HepG2 (cell line): ENCODE data around the gene EEFSEC. TPM values are rescaled to one million over a fixed set of nuclear protein-coding genes. Genes with fewer than 3 reads are reported as not detected.
A peak's percentile ranks its signal among the peaks of the same experiment; 100 is the strongest.

Experiments used
- ATAC-seq: fragments of 200-7000 bp; cut with Tn5 transposase; 3 replicates; pipeline ENCODE4 v1.9.1; 2020; ENCODE audit warnings: mild to moderate bottlenecking, moderate library complexity
- BruUV-seq: library from RNA; stranded (reverse); fragments of 400-500 nt; replicated peaks from 2 replicates; lab custom pipeline; 2021; lab: Mats Ljungman, UMichigan
- CTCF ChIA-PET: fragments of 300-600 bp; formaldehyde crosslinking; extraction: SDS; loops from one replicate; lab custom pipeline; 2021; ENCODE audit warnings: low total read pairs, inconsistent platforms, low intra/inter-chr PET ratio; lab: Yijun Ruan, JAX
- POLR2A ChIA-PET: fragments of 350-600 bp; sonication (Branson Sonifier 250); formaldehyde crosslinking; loops from one replicate; lab custom pipeline; 2020; ENCODE audit warnings: antibody characterized with exemption, inconsistent platforms; lab: Yijun Ruan, JAX
- DNase-seq: peaks from one replicate; pipeline ENCODE4 v3.0.0-alpha.2; 2015; ENCODE audit warnings: low spot score
- FAIRE-seq: peaks from 3 replicates; lab custom pipeline; 2011; peaks lifted over from hg19 to GRCh38; lab: Jason Lieb, UNC
- H2AFZ ChIP-seq: one replicate; pipeline ENCODE4 v1.6.1; 2011; ENCODE audit warnings: low read length, inconsistent platforms
- H3K27ac ChIP-seq: fragments of 300-600 bp; 3 replicates; pipeline ENCODE4 v1.8.0; 2011; ENCODE audit warnings: mixed run types, mild to moderate bottlenecking, mixed read lengths, low read length, inconsistent platforms; ENCODE audit not compliant: insufficient read depth; ENCODE audit errors: extremely low read length
- H3K27me3 ChIP-seq, 2 experiments: fragments of 200-600 bp in 1 of 2; 2 replicates in 1 of 2; 3 replicates in 1 of 2; pipeline versions ENCODE4 v1.6.0 to v1.8.0; 2011; ENCODE audit warnings: low read length in 2 of 2, mild to moderate bottlenecking in 2 of 2, moderate library complexity in 2 of 2, inconsistent platforms in 1 of 2; ENCODE audit not compliant: insufficient read depth in 2 of 2, control insufficient read depth in 1 of 2
- H3K36me3 ChIP-seq, 2 experiments: fragments of 200-600 bp in 1 of 2; replicated peaks in 1 of 2; 2 replicates in 1 of 2; 3 replicates in 1 of 2; pipeline versions ENCODE4 v1.5.1 to v1.8.0; 2011; ENCODE audit warnings: low read length in 2 of 2, inconsistent platforms in 1 of 2; ENCODE audit not compliant: insufficient read depth in 2 of 2, control insufficient read depth in 1 of 2
- H3K4me1 ChIP-seq: 2 replicates; pipeline ENCODE4 v1.5.1; 2012; ENCODE audit warnings: low read length, inconsistent platforms; ENCODE audit not compliant: insufficient read depth
- H3K4me2 ChIP-seq: 2 replicates; pipeline ENCODE4 v1.6.0; 2011; ENCODE audit warnings: low read depth, low read length, inconsistent platforms
- H3K4me3 ChIP-seq, 3 experiments: fragments of 200-600 bp in 1 of 3; sonication (generic), shearing (Covaris generic) in 1 of 3; replicated peaks in 1 of 3; 2 replicates each; pipeline ENCODE4 v1.5.1; 2011 to 2016; ENCODE audit warnings: low read length in 3 of 3, inconsistent platforms in 2 of 3, low read depth in 2 of 3, mild to moderate bottlenecking in 2 of 3, control low read depth in 1 of 3, mixed read lengths in 1 of 3; ENCODE audit not compliant: insufficient read depth in 1 of 3
- H3K79me2 ChIP-seq: one replicate; pipeline ENCODE4 v1.6.1; 2011; ENCODE audit warnings: low read length, inconsistent platforms; ENCODE audit not compliant: insufficient read depth
- H3K9ac ChIP-seq: 2 replicates; pipeline ENCODE4 v1.6.0; 2011; ENCODE audit warnings: mild to moderate bottlenecking, low read depth, low read length, inconsistent platforms; ENCODE audit not compliant: insufficient read depth
- H3K9me3 ChIP-seq: 2 replicates; pipeline ENCODE4 v1.5.1; 2012; ENCODE audit warnings: mild to moderate bottlenecking, low read length
- H4K20me1 ChIP-seq: 2 replicates; pipeline ENCODE4 v1.6.0; 2011; ENCODE audit warnings: inconsistent platforms, mild to moderate bottlenecking, low read length, moderate library complexity; ENCODE audit not compliant: insufficient read depth
- HIC2 ChIP-seq: sonication (generic); formaldehyde crosslinking; IDR thresholded peaks from 2 replicates; pipeline ENCODE4 v1.9.0; 2022; ENCODE audit warnings: low read depth, missing genetic modification reagents
- POGZ ChIP-seq: sonication (generic); formaldehyde crosslinking; IDR thresholded peaks from 2 replicates; pipeline ENCODE4 v1.4.0; 2020; ENCODE audit warnings: mild to moderate bottlenecking, missing genetic modification reagents
- ZNF75D ChIP-seq: sonication (generic); formaldehyde crosslinking; IDR thresholded peaks from 2 replicates; pipeline ENCODE4 v1.8.1; 2023; ENCODE audit warnings: missing genetic modification reagents, mild to moderate bottlenecking, borderline replicate concordance
- ZNF792 ChIP-seq: IDR thresholded peaks from 2 replicates; pipeline ENCODE4 v1.6.1; 2016
- ZNF841 ChIP-seq: sonication (generic); formaldehyde crosslinking; IDR thresholded peaks from 2 replicates; pipeline ENCODE4 v1.8.1; 2023; ENCODE audit warnings: missing genetic modification reagents, borderline replicate concordance
- WGBS: methylation state at CpG from one replicate; pipeline ENCODE4 v1.1.6; 2017; ENCODE audit warnings: low lambda C conversion rate; 5-methylcytosine and 5-hydroxymethylcytosine counted together
- in situ Hi-C: cut with HindIII; loops from 2 replicates; pipeline ENCODE4 v1.10.0; 2017; ENCODE audit warnings: low pct_unique_long_range_greater_than_20kb; ENCODE audit not compliant: extremely low pct_ligation_motif_present
- intact Hi-C: fragments of 100-400 bp; cut with micrococcal nuclease; formaldehyde crosslinking; loops from one replicate; pipeline ENCODE4 v1.10.0; 2022; ENCODE audit not compliant: unreplicated experiment
- polyA plus RNA-seq, 8 experiments: library from polyadenylated mRNA; depleted of rRNA in 3 of 8; stranded (reverse) in 7 of 8; unstranded in 1 of 8; fragments of >200 nt; fragmentation: Illumina TruSeq in 4 of 8; extraction: Trizol in 4 of 8; gene quantifications; 2 replicates each; pipeline versions ENCODE4 v1.2.1 to v1.2.3, GENCODE V29; 2011 to 2016; ENCODE audit warnings: low read depth in 4 of 8, missing spikeins in 1 of 8, mixed read lengths in 1 of 8; ENCODE audit not compliant: insufficient read depth in 1 of 8
- total RNA-seq, 5 experiments: library from RNA; depleted of rRNA; stranded (reverse); fragments of >200 nt; fragmentation: Illumina TruSeq; extraction: Trizol; gene quantifications; 2 replicates each; pipeline ENCODE4 v1.2.3, GENCODE V29; 2016; ENCODE audit warnings: low read depth in 1 of 5
- TF ChIP-seq, protein P1 (sequence below): sonication (generic); formaldehyde crosslinking; IDR thresholded peaks from 2 replicates; pipeline ENCODE4 v1.4.0; 2020; ENCODE audit warnings: low read depth, mild to moderate bottlenecking, missing genetic modification reagents

Gene EEFSEC
- total and polyA plus RNA-seq, 2 of the 13 experiments (the other 11 are each of a cell fraction or from before 2014, with no cell fraction given), result 6.4 to 24.2 TPM

GRCh38 chr3:128178782-128179483, 25.7 kb downstream of the EEFSEC start:
- no peaks in the 10 kb centered on the region for H3K9me3 ChIP-seq
- peaks cover 50% of the 10 kb centered on the region for H3K79me2 ChIP-seq
- 0 out of 5 replicates have a peak, but pooled peaks cover 0 to 3% of the 10 kb centered on the region in 2 experiments for H3K36me3 ChIP-seq
- peaks cover 44% of the 10 kb centered on the region for H3K4me1 ChIP-seq
- no peak overlapping the region for H3K4me3 ChIP-seq
- peak overlapping the region; percentile 50 for H3K4me2 ChIP-seq
- intact Hi-C loops, result no loop called here
- no peak overlapping the region for H3K9ac ChIP-seq
- H2AFZ ChIP-seq, result no peak overlapping the region
- FAIRE-seq (no peak), DNase-seq (peak; percentile 23), ATAC-seq (peak; percentile 56)
- H3K27ac ChIP-seq, result peak overlapping the region; percentile 28
- H4K20me1 ChIP-seq, result no peaks in the 10 kb centered on the region
- WGBS, result 45% methylated on average over 4 of the region's 4 CpGs
- no TSS peak for BruUV-seq
- in situ Hi-C loops, result loop anchor here (10.0 kb wide), 1 partner anchor 146 kb away; no protein-coding TSS in a partner anchor
- POLR2A ChIA-PET, result interaction anchor here (1.3 kb wide), 1 partner anchor 26 kb away, joined by 3 read pairs; no protein-coding TSS in a partner anchor
- H3K27me3 ChIP-seq, result no peaks in the 10 kb centered on the region
- TF ChIP-seq, protein P1, sequence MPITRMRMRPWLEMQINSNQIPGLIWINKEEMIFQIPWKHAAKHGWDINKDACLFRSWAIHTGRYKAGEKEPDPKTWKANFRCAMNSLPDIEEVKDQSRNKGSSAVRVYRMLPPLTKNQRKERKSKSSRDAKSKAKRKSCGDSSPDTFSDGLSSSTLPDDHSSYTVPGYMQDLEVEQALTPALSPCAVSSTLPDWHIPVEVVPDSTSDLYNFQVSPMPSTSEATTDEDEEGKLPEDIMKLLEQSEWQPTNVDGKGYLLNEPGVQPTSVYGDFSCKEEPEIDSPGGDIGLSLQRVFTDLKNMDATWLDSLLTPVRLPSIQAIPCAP, result no peak
- no peak for TF ChIP-seq ZNF75D
- CTCF ChIA-PET, result no interaction called here

DNA sequence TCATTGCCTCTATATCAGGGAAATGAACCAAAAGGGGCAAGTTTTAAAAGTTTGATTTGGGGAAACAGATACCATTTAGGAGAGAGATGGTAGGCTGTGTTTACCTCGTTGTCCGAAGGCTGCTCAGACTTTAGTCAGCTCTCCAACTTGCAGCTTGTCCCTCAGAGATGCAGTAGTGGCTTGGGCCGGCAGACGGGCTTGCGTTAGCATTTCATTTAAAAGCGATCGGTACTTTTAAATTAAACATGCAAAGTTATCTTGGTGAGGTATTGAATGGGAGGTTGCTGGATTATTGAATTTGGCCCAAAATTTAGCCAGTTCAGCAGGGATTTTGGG, 26.2 kb downstream of the EEFSEC start:
- Histone ChIP-seq H3K79me2 (peaks cover 52% of the 10 kb centered on the region), H3K27me3 (no peaks in the 10 kb centered on the region), H3K9me3 (no peaks in the 10 kb centered on the region), H4K20me1 (no peaks in the 10 kb centered on the region), H3K36me3 (0 out of 5 replicates have a peak, but pooled peaks cover 0 to 3% of the 10 kb centered on the region in 2 experiments), H3K9ac (no peak overlapping the region), H3K27ac (peak overlapping the region; percentile 28), H3K4me2 (peak overlapping the region; percentile 50), H3K4me3 (no peak overlapping the region), H2AFZ (no peak overlapping the region), H3K4me1 (peaks cover 39% of the 10 kb centered on the region)
- intact Hi-C loops (no loop called here), in situ Hi-C loops (loop anchor here (10.0 kb wide), 1 partner anchor 145 kb away; no protein-coding TSS in a partner anchor)
- ChIA-PET CTCF (no interaction called here), POLR2A (interaction anchor here (1.3 kb wide), 1 partner anchor 27 kb away, joined by 3 read pairs; no protein-coding TSS in a partner anchor)
- BruUV-seq, result no TSS peak
- peak; percentile 49 for FAIRE-seq
- 79% methylated on average over 7 of the region's 7 CpGs for WGBS
- no peak for DNase-seq
- peak; percentile 47; the same call in 2 of the 3 replicates for ATAC-seq
- TF ChIP-seq POGZ, result no peak
- no peak for TF ChIP-seq HIC2 (CRISPR knock-in tag)
- no peak for TF ChIP-seq ZNF841 (CRISPR knock-in tag)
- TF ChIP-seq ZNF792, result no peak
